H1 (cell line): ENCODE data around the gene ENTR1. TPM values are rescaled to one million over a fixed set of nuclear protein-coding genes. Genes with fewer than 3 reads are reported as not detected.

Experiments
- CTCF ChIA-PET: fragments of 300-600 bp; sonication (Branson Sonifier 250); formaldehyde crosslinking; loops from one replicate; lab custom pipeline; 2021; ENCODE audit not compliant: partially characterized antibody; lab: Charles Lee
- POLR2A ChIA-PET: fragments of 300-600 bp; sonication (Branson Sonifier 250); formaldehyde crosslinking; loops from one replicate; lab custom pipeline; 2021; ENCODE audit warnings: inconsistent platforms; ENCODE audit not compliant: partially characterized antibody; lab: Charles Lee
- DNase-seq, 2 experiments: peaks; one replicate each; pipeline versions ENCODE4 v3.0.0 to v3.0.0-alpha.2; 2010 to 2022; ENCODE audit warnings: low spot score in 2 of 2, low read depth in 1 of 2, mixed read lengths in 1 of 2
- FAIRE-seq: peaks from 2 replicates; lab custom pipeline; 2011; peaks lifted over from hg19 to GRCh38; lab: Jason Lieb, UNC
- H2AFZ ChIP-seq: 2 replicates; pipeline ENCODE4 v1.8.1; 2012; ENCODE audit warnings: low read length, inconsistent platforms
- H2AK5ac ChIP-seq: 2 replicates; pipeline ENCODE4 v1.6.1; 2013; ENCODE audit warnings: low read depth, low read length
- H2BK120ac ChIP-seq: replicated peaks from 2 replicates; pipeline ENCODE3; 2013; ENCODE audit warnings: low read depth, low read length, inconsistent platforms
- H2BK12ac ChIP-seq: 2 replicates; pipeline ENCODE4 v1.6.1; 2013; ENCODE audit warnings: low read depth, low read length
- H2BK15ac ChIP-seq: 2 replicates; pipeline ENCODE4 v1.6.1; 2013; ENCODE audit warnings: low read length
- H2BK20ac ChIP-seq: 2 replicates; pipeline ENCODE4 v1.6.1; 2013; ENCODE audit warnings: low read length
- H2BK5ac ChIP-seq: 2 replicates; pipeline ENCODE4 v1.6.1; 2013; ENCODE audit warnings: low read depth, low read length
- H3K14ac ChIP-seq: 2 replicates; pipeline ENCODE4 v1.6.1; 2013; ENCODE audit warnings: inconsistent platforms; ENCODE audit not compliant: insufficient read length
- H3K18ac ChIP-seq: 2 replicates; pipeline ENCODE4 v1.6.1; 2013; ENCODE audit warnings: low read length; ENCODE audit errors: extremely low read depth
- H3K23ac ChIP-seq: 2 replicates; pipeline ENCODE4 v1.6.1; 2013; ENCODE audit warnings: inconsistent platforms; ENCODE audit not compliant: insufficient read length
- H3K23me2 ChIP-seq: 2 replicates; pipeline ENCODE4 v1.6.1; 2013; ENCODE audit warnings: low read depth, low read length
- H3K27ac ChIP-seq: 2 replicates; pipeline ENCODE4 v1.6.1; 2011; ENCODE audit warnings: low read depth, low read length, inconsistent platforms
- H3K27me3 ChIP-seq, 4 experiments: replicated peaks in 1 of 4; 1 replicate in 1 of 4; 2 replicates in 3 of 4; pipeline versions ENCODE4 v1.6.1 to v1.8.1; 2011 to 2013; ENCODE audit warnings: low read length in 3 of 4, mild to moderate bottlenecking in 3 of 4, inconsistent platforms in 2 of 4, mixed read lengths in 2 of 4, moderate library complexity in 1 of 4; ENCODE audit not compliant: control insufficient read depth in 3 of 4, insufficient read depth in 3 of 4; ENCODE audit errors: extremely low read depth in 1 of 4
- H3K36me3 ChIP-seq, 4 experiments: 2 replicates each; pipeline versions ENCODE4 v1.6.1 to v1.8.1; 2011 to 2013; ENCODE audit warnings: mild to moderate bottlenecking in 4 of 4, low read length in 3 of 4, moderate library complexity in 2 of 4, control low read depth in 1 of 4, inconsistent platforms in 1 of 4; ENCODE audit not compliant: insufficient read depth in 4 of 4, control insufficient read depth in 2 of 4
- H3K4ac ChIP-seq: replicated peaks from 2 replicates; pipeline ENCODE3; 2013; ENCODE audit warnings: low read length, low read depth, mixed read lengths, inconsistent platforms; ENCODE audit not compliant: insufficient read length
- H3K4me1 ChIP-seq, 4 experiments: replicated peaks in 1 of 4; 1 replicate in 1 of 4; 2 replicates in 3 of 4; pipeline versions ENCODE4 v1.6.1 to v1.8.1; 2011 to 2013; ENCODE audit warnings: low read length in 3 of 4, inconsistent platforms in 2 of 4, mixed read lengths in 1 of 4; ENCODE audit not compliant: insufficient read depth in 4 of 4, control insufficient read depth in 3 of 4
- H3K4me2 ChIP-seq, 2 experiments: 2 replicates each; pipeline versions ENCODE4 v1.6.1 to v1.8.1; 2011 to 2013; ENCODE audit warnings: low read depth in 2 of 2, low read length in 2 of 2, control low read depth in 1 of 2, inconsistent platforms in 1 of 2, mild to moderate bottlenecking in 1 of 2; ENCODE audit not compliant: insufficient read depth in 1 of 2
- H3K4me3 ChIP-seq, 4 experiments: fragments of 200-600, 300-600 bp in 1 of 4; sonication (generic), shearing (Covaris generic), sonication (Bioruptor Twin) in 1 of 4; 2 replicates each; pipeline versions ENCODE4 v1.5.1 to v1.8.1; 2011 to 2016; ENCODE audit warnings: low read length in 4 of 4, low read depth in 3 of 4, control low read depth in 2 of 4, inconsistent platforms in 2 of 4, mild to moderate bottlenecking in 2 of 4, mixed read lengths in 1 of 4, moderate library complexity in 1 of 4; ENCODE audit not compliant: insufficient read depth in 2 of 4; ENCODE audit errors: extremely low read depth in 1 of 4
- H3K56ac ChIP-seq: replicated peaks from 2 replicates; pipeline ENCODE3; 2013; ENCODE audit warnings: low read depth, mild to moderate bottlenecking, mixed read lengths, low read length, inconsistent platforms; ENCODE audit not compliant: insufficient read length
- H3K79me1 ChIP-seq: 2 replicates; pipeline ENCODE4 v1.6.1; 2013; ENCODE audit warnings: low read depth, low read length, control low read depth
- H3K79me2 ChIP-seq, 2 experiments: 2 replicates each; pipeline versions ENCODE4 v1.6.1 to v1.8.1; 2012 to 2013; ENCODE audit warnings: low read length in 2 of 2, mild to moderate bottlenecking in 2 of 2, inconsistent platforms in 1 of 2; ENCODE audit not compliant: insufficient read depth in 2 of 2, control insufficient read depth in 1 of 2
- H3K9ac ChIP-seq, 4 experiments: replicated peaks in 1 of 4; 1 replicate in 1 of 4; 2 replicates in 3 of 4; pipeline versions ENCODE4 v1.6.1 to v1.8.1; 2011 to 2013; ENCODE audit warnings: low read depth in 3 of 4, low read length in 3 of 4, control low read depth in 2 of 4, mild to moderate bottlenecking in 2 of 4, moderate library complexity in 2 of 4, inconsistent platforms in 1 of 4; ENCODE audit errors: extremely low read depth in 1 of 4
- H3K9me3 ChIP-seq, 2 experiments: 2 replicates each; pipeline versions ENCODE4 v1.6.1 to v1.8.1; 2012 to 2013; ENCODE audit warnings: mild to moderate bottlenecking in 2 of 2, moderate library complexity in 2 of 2, control low read depth in 1 of 2, inconsistent platforms in 1 of 2, low read depth in 1 of 2, low read length in 1 of 2, mixed read lengths in 1 of 2; ENCODE audit not compliant: insufficient read depth in 2 of 2
- H4K20me1 ChIP-seq, 2 experiments: replicated peaks in 1 of 2; 2 replicates each; pipeline versions ENCODE3 to v1.8.1; 2011 to 2013; ENCODE audit warnings: inconsistent platforms in 2 of 2, low read length in 2 of 2, mild to moderate bottlenecking in 1 of 2; ENCODE audit not compliant: insufficient read depth in 2 of 2, control insufficient read depth in 1 of 2
- H4K5ac ChIP-seq: 2 replicates; pipeline ENCODE4 v1.6.1; 2013; ENCODE audit warnings: low read length, low read depth, mixed read lengths, inconsistent platforms; ENCODE audit not compliant: insufficient read length
- H4K8ac ChIP-seq: 2 replicates; pipeline ENCODE4 v1.8.0; 2013; ENCODE audit warnings: mild to moderate bottlenecking, moderate library complexity, low read length, inconsistent platforms; ENCODE audit not compliant: insufficient read depth; ENCODE audit errors: extremely low read depth
- H4K91ac ChIP-seq: replicated peaks from 2 replicates; pipeline ENCODE3; 2013; ENCODE audit warnings: low read length, mixed read lengths, inconsistent platforms; ENCODE audit not compliant: insufficient read length
- CREB1 ChIP-seq: IDR thresholded peaks from 2 replicates; pipeline ENCODE4 v1.6.1; 2012; ENCODE audit warnings: inconsistent platforms
- whole genome bisulfite sequencing, 2 experiments: shearing (Covaris generic) in 1 of 2; methylation state at CpG; one replicate each; pipeline versions ENCODE4 v1.1.6 to v1.1.7; 2013 to 2015; ENCODE audit warnings: low lambda C conversion rate in 2 of 2, mixed read lengths in 2 of 2, inconsistent platforms in 1 of 2, low coverage in 1 of 2, missing lambda C conversion rate in 1 of 2; ENCODE audit not compliant: insufficient replicate concordance in 2 of 2, insufficient coverage in 1 of 2, insufficient read length in 1 of 2; ENCODE audit errors: extremely low coverage in 1 of 2, missing lambda C conversion rate in 1 of 2; 5-methylcytosine and 5-hydroxymethylcytosine counted together
- polyA plus RNA-seq, 7 experiments: library from polyadenylated mRNA; depleted of rRNA in 3 of 7; stranded (reverse) in 5 of 7; unstranded in 2 of 7; fragments of >200 nt in 5 of 7; fragments of 200-250 nt in 2 of 7; gene quantifications; 1 replicate in 5 of 7; 2 replicates in 1 of 7; 4 replicates in 1 of 7; pipeline versions ENCODE4 v1.2.1 to v1.2.3, GENCODE V29; 2011 to 2013; ENCODE audit warnings: missing spikeins in 2 of 7, mixed read lengths in 2 of 7
- total RNA-seq: library from RNA; stranded (reverse); fragmentation: NEBNext Ultra II Directional; extraction: Animal tissue kit (Norgen Biotek cat#: 25700); gene quantifications from 2 replicates; pipeline ENCODE4 v1.2.1, GENCODE V29; 2021

The ENTR1 gene
- total and polyA plus RNA-seq, 2 of the 8 experiments (the other 6 are each of a cell fraction or from before 2014, with no cell fraction given) = 65.2 to 102 TPM

DNA sequence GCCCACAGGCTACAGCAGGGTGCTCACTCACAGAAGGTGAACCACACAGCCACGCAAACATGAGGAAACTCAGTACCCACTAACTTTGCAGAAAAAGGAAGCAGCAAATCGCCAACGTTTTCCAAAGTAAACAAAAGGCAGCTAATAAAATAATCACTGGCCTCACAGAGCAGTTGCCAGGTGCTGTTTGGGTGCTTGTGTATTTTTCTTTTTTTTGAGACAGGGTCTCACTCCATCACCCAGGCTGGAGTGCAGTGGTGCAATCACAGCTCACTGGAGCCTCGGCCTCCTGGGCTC, 14.2 kb downstream of the ENTR1 start:
- H2AFZ ChIP-seq = no peak overlapping the region
- H4K5ac ChIP-seq = no peak overlapping the region
- no peak overlapping the region for H3K4ac ChIP-seq
- no peaks in the 10 kb centered on the region for H3K9me3 ChIP-seq
- no peak overlapping the region for H3K27ac ChIP-seq
- H3K56ac ChIP-seq = no peak overlapping the region
- peaks cover 10% of the 10 kb centered on the region; the same call in 1 of the 2 replicates for H3K79me1 ChIP-seq
- no peak overlapping the region for H4K91ac ChIP-seq
- H3K14ac ChIP-seq = no peak overlapping the region
- H2BK12ac ChIP-seq = no peak overlapping the region
- FAIRE-seq = no peak
- H2AK5ac ChIP-seq = no peak overlapping the region
- no peak overlapping the region for H3K4me2 ChIP-seq
- peaks cover 6 to 12% of the 10 kb centered on the region in 2 experiments for H4K20me1 ChIP-seq
- DNase-seq = no peak
- no peaks in the 10 kb centered on the region for H3K27me3 ChIP-seq
- no peak overlapping the region for H3K18ac ChIP-seq
- H4K8ac ChIP-seq = no peak overlapping the region
- H2BK20ac ChIP-seq = no peak overlapping the region
- peaks cover 0 to 26% of the 10 kb centered on the region in 2 experiments; a peak in 2 of 4 replicates for H3K79me2 ChIP-seq
- H2BK120ac ChIP-seq = no peak overlapping the region
- H2BK15ac ChIP-seq = no peak overlapping the region
- H3K4me1 ChIP-seq = peaks cover 0 to 10% (median 7%) of the 10 kb centered on the region in 4 experiments; a peak in 5 of 7 replicates
- H3K23me2 ChIP-seq = peaks cover 6% of the 10 kb centered on the region; the same call in 1 of the 2 replicates
- H3K4me3 ChIP-seq = no peak overlapping the region
- CTCF ChIA-PET = interaction anchor here (1.0 to 1.6 kb wide), 4 partner anchors 13 to 33 kb away, joined by 3 to 6 read pairs (median 4); partner anchors contain the start of gene DNLZ
- 78% methylated on average over 3 of the region's 4 CpGs; no CpG with 5 or more reads in 1 of the 2 experiments for WGBS, 2 experiments
- H3K36me3 ChIP-seq = peaks cover 39 to 62% (median 60%) of the 10 kb centered on the region in 4 experiments
- POLR2A ChIA-PET = interaction anchor here (1.0 to 14.6 kb wide), 6 partner anchors 9 to 90 kb away, joined by 3 to 139 read pairs (median 41); partner anchors contain the start of genes CARD9, DNLZ, ENTR1 and PMPCA
- no peak overlapping the region for H3K9ac ChIP-seq
- H2BK5ac ChIP-seq = no peak overlapping the region
- H3K23ac ChIP-seq = no peak overlapping the region
- TF ChIP-seq CREB1 = no peak
